ENCODE results near the gene C16orf87.
A peak's percentile ranks its signal among the peaks of the same experiment; 100 is the strongest.

DNA sequence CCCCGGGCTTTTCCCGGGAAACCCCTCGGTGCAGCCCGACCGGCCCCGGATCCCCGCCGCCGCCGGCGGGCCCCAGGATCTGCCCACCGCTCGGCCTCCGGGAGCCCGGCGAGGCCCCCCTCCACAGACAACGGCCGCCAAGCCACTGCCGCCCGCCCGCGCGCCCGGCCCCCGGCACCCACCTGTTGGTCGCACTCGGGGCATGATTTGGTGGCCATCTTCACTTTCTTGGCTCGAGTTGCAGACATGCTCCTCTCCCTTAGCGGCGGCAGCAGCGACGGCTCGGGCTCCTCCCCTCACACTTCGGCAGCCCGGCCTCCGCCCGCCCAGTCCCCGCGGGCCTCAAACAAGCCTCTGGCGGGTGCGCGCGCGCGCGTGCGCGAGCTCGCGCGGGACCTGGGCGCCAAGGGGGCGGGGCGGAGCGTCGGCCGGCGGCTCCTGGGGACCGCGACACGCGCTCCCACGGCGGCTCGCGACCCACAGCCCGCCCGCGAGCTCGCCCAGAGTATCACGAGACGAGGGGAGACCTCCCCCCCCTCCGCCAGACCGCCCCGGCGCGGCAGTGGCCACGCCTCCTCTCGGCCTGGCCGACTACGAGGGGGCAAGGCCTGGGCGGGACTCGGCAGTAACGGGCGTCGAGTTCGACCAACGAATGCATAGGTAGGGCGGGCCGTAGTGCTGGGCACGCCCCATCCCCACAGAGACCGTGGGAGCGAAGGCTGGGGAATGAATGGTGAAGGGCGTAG is at the start of gene C16orf87:
- TF ChIP-seq, protein P1, sequence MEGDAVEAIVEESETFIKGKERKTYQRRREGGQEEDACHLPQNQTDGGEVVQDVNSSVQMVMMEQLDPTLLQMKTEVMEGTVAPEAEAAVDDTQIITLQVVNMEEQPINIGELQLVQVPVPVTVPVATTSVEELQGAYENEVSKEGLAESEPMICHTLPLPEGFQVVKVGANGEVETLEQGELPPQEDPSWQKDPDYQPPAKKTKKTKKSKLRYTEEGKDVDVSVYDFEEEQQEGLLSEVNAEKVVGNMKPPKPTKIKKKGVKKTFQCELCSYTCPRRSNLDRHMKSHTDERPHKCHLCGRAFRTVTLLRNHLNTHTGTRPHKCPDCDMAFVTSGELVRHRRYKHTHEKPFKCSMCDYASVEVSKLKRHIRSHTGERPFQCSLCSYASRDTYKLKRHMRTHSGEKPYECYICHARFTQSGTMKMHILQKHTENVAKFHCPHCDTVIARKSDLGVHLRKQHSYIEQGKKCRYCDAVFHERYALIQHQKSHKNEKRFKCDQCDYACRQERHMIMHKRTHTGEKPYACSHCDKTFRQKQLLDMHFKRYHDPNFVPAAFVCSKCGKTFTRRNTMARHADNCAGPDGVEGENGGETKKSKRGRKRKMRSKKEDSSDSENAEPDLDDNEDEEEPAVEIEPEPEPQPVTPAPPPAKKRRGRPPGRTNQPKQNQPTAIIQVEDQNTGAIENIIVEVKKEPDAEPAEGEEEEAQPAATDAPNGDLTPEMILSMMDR (IDR thresholded peaks at IDR 0.05) = no peak
- peak in 1 of 2 donors; percentile 68 for TF ChIP-seq EP300 (IDR thresholded peaks at IDR 0.05)

Measured in tibial nerve (tissue), 4 donors.